HEK293 (cell line): Measurements from ENCODE around the gene SLC16A10.

Experiments used
- CTCF ChIA-PET: fragments of 350-600 bp; formaldehyde crosslinking; extraction: SDS; loops from one replicate; lab custom pipeline; 2021; ENCODE audit warnings: antibody characterized with exemption; lab: Yijun Ruan, JAX
- POLR2A ChIA-PET: fragments of 300-600 bp; formaldehyde crosslinking; extraction: SDS; loops from one replicate; lab custom pipeline; 2020; ENCODE audit warnings: antibody characterized with exemption, inconsistent platforms; lab: Yijun Ruan, JAX
- H3K27ac ChIP-seq: fragments of 200-500 bp; sonication (Bioruptor generic); 2 replicates; pipeline ENCODE4 v1.5.1; 2014; ENCODE audit warnings: low read depth, low read length, control low read depth, inconsistent platforms; ENCODE audit errors: extremely low read depth
- H3K36me3 ChIP-seq, 2 experiments: fragments of 200-500 bp in 1 of 2; sonication (Bioruptor generic) in 1 of 2; 1 replicate in 1 of 2; 2 replicates in 1 of 2; pipeline ENCODE4 v1.5.1; 2014 to 2017; ENCODE audit warnings: inconsistent platforms in 2 of 2, low read length in 2 of 2; ENCODE audit not compliant: control insufficient read depth in 2 of 2, insufficient read depth in 1 of 2
- H3K4me1 ChIP-seq: fragments of 200-500 bp; sonication (Bioruptor generic); 2 replicates; pipeline ENCODE4 v1.5.1; 2014; ENCODE audit warnings: mild to moderate bottlenecking, low read length, inconsistent platforms; ENCODE audit not compliant: control insufficient read depth, insufficient read depth
- H3K4me3 ChIP-seq: 2 replicates; pipeline ENCODE4 v1.5.1; 2011; ENCODE audit warnings: low read depth, mild to moderate bottlenecking, control low read depth, low read length, moderate library complexity
- H3K9me3 ChIP-seq: fragments of 200-500 bp; sonication (Bioruptor generic); 2 replicates; pipeline ENCODE4 v1.5.1; 2014; ENCODE audit warnings: low read depth, low read length, inconsistent platforms; ENCODE audit not compliant: control insufficient read depth, insufficient read depth
- BCL11A ChIP-seq: fragments of 450-650 bp; formaldehyde crosslinking; IDR thresholded peaks from 2 replicates; pipeline ENCODE4 v1.5.1; 2016; ENCODE audit warnings: low read depth, missing biosample characterization, missing genetic modification characterization
- BCL11B ChIP-seq: fragments of 450-650 bp; formaldehyde crosslinking; IDR thresholded peaks from 2 replicates; pipeline ENCODE4 v1.5.1; 2016; ENCODE audit warnings: low read depth, missing biosample characterization, missing genetic modification characterization
- BCL6B ChIP-seq: fragments of 450-650 bp; formaldehyde crosslinking; IDR thresholded peaks from 2 replicates; pipeline ENCODE4 v1.5.1; 2017; ENCODE audit warnings: missing biosample characterization, missing genetic modification characterization
- SCRT2 ChIP-seq: fragments of 450-650 bp; formaldehyde crosslinking; IDR thresholded peaks from 2 replicates; pipeline ENCODE4 v1.5.1; 2016; ENCODE audit warnings: missing biosample characterization, missing genetic modification characterization
- SP2 ChIP-seq: fragments of 450-650 bp; formaldehyde crosslinking; IDR thresholded peaks from 2 replicates; pipeline ENCODE4 v1.5.1; 2016; ENCODE audit warnings: missing biosample characterization, missing genetic modification characterization
- YY1 ChIP-seq: fragments of 450-650 bp; formaldehyde crosslinking; IDR thresholded peaks from 2 replicates; pipeline ENCODE4 v1.5.1; 2018; ENCODE audit warnings: missing biosample characterization, missing genetic modification characterization
- ZBTB1 ChIP-seq: fragments of 450-650 bp; formaldehyde crosslinking; IDR thresholded peaks from 2 replicates; pipeline ENCODE4 v1.5.1; 2016; ENCODE audit warnings: missing biosample characterization, missing genetic modification characterization
- ZBTB10 ChIP-seq: fragments of 450-650 bp; formaldehyde crosslinking; IDR thresholded peaks from 2 replicates; pipeline ENCODE4 v1.5.1; 2016; ENCODE audit warnings: missing biosample characterization, missing genetic modification characterization
- ZNF10 ChIP-seq: fragments of 450-650 bp; formaldehyde crosslinking; IDR thresholded peaks from 2 replicates; pipeline ENCODE4 v1.5.1; 2017; ENCODE audit warnings: missing biosample characterization, missing genetic modification characterization
- ZNF19 ChIP-seq: fragments of 450-650 bp; formaldehyde crosslinking; IDR thresholded peaks from 2 replicates; pipeline ENCODE4; 2016; ENCODE audit warnings: missing biosample characterization, missing genetic modification characterization, low read depth
- ZNF391 ChIP-seq: fragments of 450-650 bp; formaldehyde crosslinking; IDR thresholded peaks from 2 replicates; pipeline ENCODE4 v1.5.1; 2016; ENCODE audit warnings: low read depth, missing biosample characterization, missing genetic modification characterization, borderline replicate concordance
- ZNF394 ChIP-seq: fragments of 450-650 bp; formaldehyde crosslinking; IDR thresholded peaks from 2 replicates; pipeline ENCODE4 v1.5.1; 2016; ENCODE audit warnings: missing biosample characterization, missing genetic modification characterization, mild to moderate bottlenecking, moderate library complexity, borderline replicate concordance
- ZNF416 ChIP-seq: fragments of 450-650 bp; formaldehyde crosslinking; IDR thresholded peaks from 2 replicates; pipeline ENCODE4 v1.5.1; 2016; ENCODE audit warnings: missing biosample characterization, missing genetic modification characterization
- ZNF555 ChIP-seq: fragments of 450-650 bp; formaldehyde crosslinking; conservative IDR thresholded peaks from 2 replicates; pipeline ENCODE4 v1.5.1; 2017; ENCODE audit warnings: missing biosample characterization, mild to moderate bottlenecking, missing genetic modification characterization, inconsistent platforms
- ZNF610 ChIP-seq: fragments of 450-650 bp; formaldehyde crosslinking; IDR thresholded peaks from 2 replicates; pipeline ENCODE4 v1.5.1; 2016; ENCODE audit warnings: missing biosample characterization, missing genetic modification characterization, borderline replicate concordance
- ZNF623 ChIP-seq: fragments of 450-650 bp; formaldehyde crosslinking; IDR thresholded peaks from 2 replicates; pipeline ENCODE4 v1.5.1; 2016; ENCODE audit warnings: missing biosample characterization, missing genetic modification characterization
- ZNF629 ChIP-seq: fragments of 450-650 bp; formaldehyde crosslinking; IDR thresholded peaks from 2 replicates; pipeline ENCODE4 v1.5.1; 2017; ENCODE audit warnings: missing biosample characterization, missing genetic modification characterization
- ZNF704 ChIP-seq: fragments of 450-650 bp; formaldehyde crosslinking; IDR thresholded peaks from 2 replicates; pipeline ENCODE4 v1.5.1; 2016; ENCODE audit warnings: missing biosample characterization, missing genetic modification characterization
- TF ChIP-seq, protein P1 (sequence below): fragments of 450-650 bp; formaldehyde crosslinking; IDR thresholded peaks from 2 replicates; pipeline ENCODE4 v1.5.1; 2016; ENCODE audit warnings: missing biosample characterization, missing genetic modification characterization, borderline replicate concordance
- TF ChIP-seq, protein P2 (sequence below): fragments of 450-650 bp; formaldehyde crosslinking; IDR thresholded peaks from 2 replicates; pipeline ENCODE4 v1.5.1; 2016; ENCODE audit warnings: missing biosample characterization, missing genetic modification characterization, borderline replicate concordance

Gene SLC16A10

DNA sequence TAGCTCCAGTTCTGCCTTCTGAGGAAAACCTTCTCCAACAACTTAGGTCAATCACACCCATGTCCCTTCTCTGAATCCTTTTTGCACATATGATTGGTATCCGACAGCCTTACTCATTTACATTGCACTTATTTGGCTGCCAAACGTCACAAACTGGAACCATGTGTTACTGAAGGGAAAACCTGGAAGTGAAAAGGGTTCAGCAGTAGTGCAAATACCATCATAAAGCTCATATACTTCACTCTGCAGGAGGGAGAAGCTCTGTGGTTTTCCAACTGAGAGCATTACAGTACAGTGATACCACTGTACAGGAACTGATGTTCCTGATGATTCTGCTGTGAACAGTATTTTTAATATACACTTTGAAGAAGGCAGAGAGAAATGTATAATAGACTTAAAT is 87.8 kb downstream of the SLC16A10 start (continued):
- TF ChIP-seq ZNF623 (tag by site-specific recombination) (no peak), ZNF610 (tag by site-specific recombination) (no peak), BCL11B (tag by site-specific recombination) (no peak), SP2 (no peak), ZNF19 (tag by site-specific recombination) (no peak)

- TF ChIP-seq SP2 (no peak), SCRT2 (tag by site-specific recombination) (no peak), ZNF416 (tag by site-specific recombination) (no peak), ZNF394 (tag by site-specific recombination) (no peak), ZNF555 (no peak), ZNF10 (tag by site-specific recombination) (no peak), ZBTB10 (tag by site-specific recombination) (no peak), BCL6B (no peak), ZNF391 (tag by site-specific recombination) (no peak)
- H3K27ac ChIP-seq: no peak overlapping the region
- H3K4me1 ChIP-seq: peaks cover 4% of the 10 kb centered on the region; the same call in 1 of the 2 replicates
- ChIA-PET CTCF (interaction anchor here (0.6 to 0.7 kb wide), 2 partner anchors 384 to 446 kb away, joined by 3 read pairs; no protein-coding TSS in a partner anchor), POLR2A (interaction anchor here (0.7 kb wide), 1 partner anchor 1269 kb away, joined by 4 read pairs; no protein-coding TSS in a partner anchor)
- H3K36me3 ChIP-seq: peaks cover 0 to 9% of the 10 kb centered on the region in 2 experiments; a peak in 1 of 3 replicates
- no peaks in the 10 kb centered on the region for H3K9me3 ChIP-seq
- H3K4me3 ChIP-seq: no peak overlapping the region
Observed at GRCh38 chr6:111176038-111176759, 88.9 kb downstream of the SLC16A10 start.

DNA sequence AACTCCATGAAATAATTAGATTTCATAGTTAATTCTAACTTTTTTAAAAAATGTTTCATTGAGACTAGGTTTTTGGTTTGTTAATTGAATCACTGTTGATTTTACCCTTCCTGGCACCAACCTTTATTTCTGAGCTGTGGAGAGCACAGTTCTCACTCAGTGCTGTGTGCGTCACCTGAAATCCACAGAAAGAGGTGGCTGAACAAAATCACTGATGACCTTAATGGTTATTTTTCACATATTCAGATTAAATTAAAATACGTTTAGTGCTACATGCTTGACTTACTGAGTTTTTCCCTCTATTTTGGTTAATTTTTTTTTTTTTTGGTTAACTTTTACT is 89.4 kb downstream of the SLC16A10 start:
- CTCF ChIA-PET: interaction anchor here (0.6 kb wide), 2 partner anchors 383 to 999 kb away, joined by 3 read pairs; no protein-coding TSS in a partner anchor
- no peak overlapping the region for H3K27ac ChIP-seq
- no peaks in the 10 kb centered on the region for H3K9me3 ChIP-seq
- H3K36me3 ChIP-seq: peaks cover 0 to 9% of the 10 kb centered on the region in 2 experiments; a peak in 1 of 3 replicates
- POLR2A ChIA-PET: no interaction called here
- H3K4me3 ChIP-seq: no peak overlapping the region
- peaks cover 4% of the 10 kb centered on the region; the same call in 1 of the 2 replicates for H3K4me1 ChIP-seq
- no peak for TF ChIP-seq BCL6B
- TF ChIP-seq ZBTB1 (tag by site-specific recombination): no peak
- no peak for TF ChIP-seq YY1 (tag by site-specific recombination)
- TF ChIP-seq BCL11A (tag by site-specific recombination): no peak
- TF ChIP-seq, protein P1, sequence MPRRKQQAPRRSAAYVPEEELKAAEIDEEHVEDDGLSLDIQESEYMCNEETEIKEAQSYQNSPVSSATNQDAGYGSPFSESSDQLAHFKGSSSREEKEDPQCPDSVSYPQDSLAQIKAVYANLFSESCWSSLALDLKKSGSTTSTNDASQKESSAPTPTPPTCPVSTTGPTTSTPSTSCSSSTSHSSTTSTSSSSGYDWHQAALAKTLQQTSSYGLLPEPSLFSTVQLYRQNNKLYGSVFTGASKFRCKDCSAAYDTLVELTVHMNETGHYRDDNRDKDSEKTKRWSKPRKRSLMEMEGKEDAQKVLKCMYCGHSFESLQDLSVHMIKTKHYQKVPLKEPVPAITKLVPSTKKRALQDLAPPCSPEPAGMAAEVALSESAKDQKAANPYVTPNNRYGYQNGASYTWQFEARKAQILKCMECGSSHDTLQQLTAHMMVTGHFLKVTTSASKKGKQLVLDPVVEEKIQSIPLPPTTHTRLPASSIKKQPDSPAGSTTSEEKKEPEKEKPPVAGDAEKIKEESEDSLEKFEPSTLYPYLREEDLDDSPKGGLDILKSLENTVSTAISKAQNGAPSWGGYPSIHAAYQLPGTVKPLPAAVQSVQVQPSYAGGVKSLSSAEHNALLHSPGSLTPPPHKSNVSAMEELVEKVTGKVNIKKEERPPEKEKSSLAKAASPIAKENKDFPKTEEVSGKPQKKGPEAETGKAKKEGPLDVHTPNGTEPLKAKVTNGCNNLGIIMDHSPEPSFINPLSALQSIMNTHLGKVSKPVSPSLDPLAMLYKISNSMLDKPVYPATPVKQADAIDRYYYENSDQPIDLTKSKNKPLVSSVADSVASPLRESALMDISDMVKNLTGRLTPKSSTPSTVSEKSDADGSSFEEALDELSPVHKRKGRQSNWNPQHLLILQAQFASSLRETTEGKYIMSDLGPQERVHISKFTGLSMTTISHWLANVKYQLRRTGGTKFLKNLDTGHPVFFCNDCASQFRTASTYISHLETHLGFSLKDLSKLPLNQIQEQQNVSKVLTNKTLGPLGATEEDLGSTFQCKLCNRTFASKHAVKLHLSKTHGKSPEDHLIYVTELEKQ (tag by site-specific recombination): no peak
- no peak for TF ChIP-seq SP2
- no peak for TF ChIP-seq ZNF704 (tag by site-specific recombination)
- no peak for TF ChIP-seq ZNF629 (tag by site-specific recombination)
- TF ChIP-seq, protein P2, sequence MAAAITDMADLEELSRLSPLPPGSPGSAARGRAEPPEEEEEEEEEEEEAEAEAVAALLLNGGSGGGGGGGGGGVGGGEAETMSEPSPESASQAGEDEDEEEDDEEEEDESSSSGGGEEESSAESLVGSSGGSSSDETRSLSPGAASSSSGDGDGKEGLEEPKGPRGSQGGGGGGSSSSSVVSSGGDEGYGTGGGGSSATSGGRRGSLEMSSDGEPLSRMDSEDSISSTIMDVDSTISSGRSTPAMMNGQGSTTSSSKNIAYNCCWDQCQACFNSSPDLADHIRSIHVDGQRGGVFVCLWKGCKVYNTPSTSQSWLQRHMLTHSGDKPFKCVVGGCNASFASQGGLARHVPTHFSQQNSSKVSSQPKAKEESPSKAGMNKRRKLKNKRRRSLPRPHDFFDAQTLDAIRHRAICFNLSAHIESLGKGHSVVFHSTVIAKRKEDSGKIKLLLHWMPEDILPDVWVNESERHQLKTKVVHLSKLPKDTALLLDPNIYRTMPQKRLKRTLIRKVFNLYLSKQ (tag by site-specific recombination): no peak
